Stimulated activated CD8-positive, alpha-beta memory T cell treated with anti-CD3 and anti-CD28 coated beads, Interleukin-7, amount 100 ng/mL, for 4 hours (primary cell): Measurements from ENCODE around the gene ADI1.
"Not testable (repeated sequence)": the region's sequence is repeated elsewhere in the genome, so short reads cannot be mapped to it uniquely, and the experiment has no call there.

Source experiments
- DNase-seq, 2 donors: peaks; one replicate each; pipeline ENCODE4 v3.0.0-alpha.2; 2020; ENCODE audit warnings: low read depth in 2 of 2

Gene ADI1

GRCh38 chr2:3529316-3530025 is 10.1 kb upstream of the ADI1 start:
- DNase-seq, result no peak

GRCh38 chr2:3527886-3528785 is 8.8 kb upstream of the ADI1 start:
- no peak for DNase-seq

GRCh38 chr2:3526871-3527270 is 7.5 kb upstream of the ADI1 start:
- DNase-seq, result no peak

- no peak for DNase-seq
These were observed 4.3 kb upstream of the ADI1 start for GRCh38 chr2:3523551-3524041.

- DNase-seq, result no peak
These were observed 3.7 kb upstream of the ADI1 start for GRCh38 chr2:3522961-3523421.

- no peak for DNase-seq
These were observed 1.3 kb upstream of the ADI1 start for GRCh38 chr2:3520591-3520990.

- peak; percentile 96 to 100 for DNase-seq
These were observed 656 bp downstream of the ADI1 start for GRCh38 chr2:3518496-3519254.

- DNase-seq, result no peak
These were observed 1.3 kb downstream of the ADI1 start for GRCh38 chr2:3517948-3518495.

GRCh38 chr2:3516831-3517230 is 2.5 kb downstream of the ADI1 start:
- DNase-seq, result no peak

- DNase-seq, result not testable (repeated sequence)
These were observed 3.9 kb downstream of the ADI1 start for GRCh38 chr2:3515438-3515837.

- DNase-seq, result no peak
These were observed 6.1 kb downstream of the ADI1 start for GRCh38 chr2:3513026-3513810.

GRCh38 chr2:3512086-3512485 is 7.2 kb downstream of the ADI1 start:
- DNase-seq, result no peak

- no peak for DNase-seq
These were observed 13.6 kb downstream of the ADI1 start for GRCh38 chr2:3505771-3506170.

- DNase-seq, result no peak
These were observed 14.6 kb downstream of the ADI1 start for GRCh38 chr2:3504741-3505140.

GRCh38 chr2:3503483-3503882 is 15.8 kb downstream of the ADI1 start:
- DNase-seq, result no peak

- no peak for DNase-seq
These were observed 16.3 kb downstream of the ADI1 start for GRCh38 chr2:3503046-3503445.

- DNase-seq, result no peak
These were observed 18.9 kb downstream of the ADI1 start for GRCh38 chr2:3500326-3500899.

- DNase-seq, result no peak
These were observed 20.4 kb downstream of the ADI1 start for GRCh38 chr2:3498783-3499394.

GRCh38 chr2:3496708-3497080 is 22.6 kb downstream of the ADI1 start:
- not testable (repeated sequence) for DNase-seq

- DNase-seq, result no peak
These were observed 24.2 kb downstream of the ADI1 start for GRCh38 chr2:3494984-3495666.
